SK-N-MC (cell line): ENCODE measurements around the gene ANKRD2.

Source experiments
- EZH2 ChIP-seq: fragments of 200-600 bp; sonication (generic); IDR thresholded peaks from one replicate; pipeline ENCODE4 v1.6.1; 2017; ENCODE audit warnings: antibody characterized with exemption
- FOXP2 ChIP-seq: optimal IDR thresholded peaks from 2 replicates; pipeline ENCODE3; 2011; ENCODE audit warnings: mild to moderate bottlenecking, moderate library complexity; ENCODE audit not compliant: insufficient read depth; ENCODE audit errors: extremely low read length, control extremely low read depth
- POLR2AphosphoS5 ChIP-seq: IDR thresholded peaks from 2 replicates; pipeline ENCODE4 v1.6.1; 2012; ENCODE audit warnings: mild to moderate bottlenecking, low read depth, low read length, borderline replicate concordance

DNA sequence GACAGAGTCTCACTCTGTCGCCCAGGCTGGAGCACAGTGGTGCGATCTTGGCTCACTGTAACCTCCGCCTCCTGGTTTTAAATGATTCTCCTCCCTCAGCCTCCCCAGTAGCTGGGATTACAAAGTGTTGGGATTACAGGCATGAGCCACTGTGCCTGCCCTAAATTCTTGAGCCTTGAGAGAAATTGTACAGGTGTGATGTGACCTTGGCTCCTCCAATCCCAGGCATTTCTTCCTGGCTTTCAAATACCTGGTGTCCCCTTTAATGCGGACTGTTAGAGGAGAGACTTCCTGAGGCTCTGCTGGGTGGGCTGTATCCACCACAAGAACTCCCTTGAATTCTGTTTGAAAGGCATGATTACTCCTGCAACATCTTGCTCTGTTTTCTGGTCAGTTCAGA, 45.7 kb downstream of the ANKRD2 start:
- TF ChIP-seq EZH2 (no peak), POLR2AphosphoS5 (no peak), FOXP2 (no peak)
